Natural killer cell treated with Interleukin-12 subunit alpha and Interleukin-12 subunit beta and Interleukin-15 and Interleukin-18, amount 100 ng/mL, for 72 hours (primary cell): Measurements from ENCODE around the gene LCE7A. TPM values are rescaled to one million over a fixed set of nuclear protein-coding genes. Genes with fewer than 3 reads are reported as not detected.

ENCODE experiments used
- ATAC-seq, 2 donors: fragments of 150-1000 bp; cut with Tn5 transposase in 1 of 2; sonication (Bioruptor Pico), chemical (Tn5 transposase) in 1 of 2; 2 replicates each; pipeline ENCODE4 v1.10.0; 2021
- DNase-seq: peaks from one replicate; pipeline ENCODE4 v3.0.0; 2022; ENCODE audit warnings: low spot score
- H3K27ac Mint-ChIP-seq, 2 donors: 1 replicate in 1 of 2; 2 replicates in 1 of 2; pipeline ENCODE4 v1.8.0; 2022; ENCODE audit warnings: mixed read lengths in 2 of 2, mild to moderate bottlenecking in 1 of 2, moderate library complexity in 1 of 2
- H3K27me3 Mint-ChIP-seq, 2 donors: 1 replicate in 1 of 2; 2 replicates in 1 of 2; pipeline ENCODE4 v1.8.0; 2022; ENCODE audit warnings: mixed read lengths in 2 of 2
- H3K36me3 Mint-ChIP-seq: one replicate; pipeline ENCODE4 v1.8.0; 2022; ENCODE audit warnings: mixed read lengths
- H3K4me1 Mint-ChIP-seq, 2 donors: 1 replicate in 1 of 2; 2 replicates in 1 of 2; pipeline ENCODE4 v1.8.0; 2022; ENCODE audit warnings: low read depth in 2 of 2, mixed read lengths in 2 of 2, mild to moderate bottlenecking in 1 of 2
- H3K4me3 Mint-ChIP-seq: one replicate; pipeline ENCODE4 v1.8.0; 2022; ENCODE audit warnings: mixed read lengths
- H3K9me3 Mint-ChIP-seq: 2 replicates; pipeline ENCODE4 v1.8.0; 2022; ENCODE audit warnings: mixed read lengths
- total RNA-seq, 2 donors: library from RNA; stranded (reverse); gene quantifications; one replicate each; pipeline ENCODE4 v1.2.3, GENCODE V29; 2022

LCE7A gene
- total RNA-seq, 2 donors from 2014 or later, result not detected

DNA sequence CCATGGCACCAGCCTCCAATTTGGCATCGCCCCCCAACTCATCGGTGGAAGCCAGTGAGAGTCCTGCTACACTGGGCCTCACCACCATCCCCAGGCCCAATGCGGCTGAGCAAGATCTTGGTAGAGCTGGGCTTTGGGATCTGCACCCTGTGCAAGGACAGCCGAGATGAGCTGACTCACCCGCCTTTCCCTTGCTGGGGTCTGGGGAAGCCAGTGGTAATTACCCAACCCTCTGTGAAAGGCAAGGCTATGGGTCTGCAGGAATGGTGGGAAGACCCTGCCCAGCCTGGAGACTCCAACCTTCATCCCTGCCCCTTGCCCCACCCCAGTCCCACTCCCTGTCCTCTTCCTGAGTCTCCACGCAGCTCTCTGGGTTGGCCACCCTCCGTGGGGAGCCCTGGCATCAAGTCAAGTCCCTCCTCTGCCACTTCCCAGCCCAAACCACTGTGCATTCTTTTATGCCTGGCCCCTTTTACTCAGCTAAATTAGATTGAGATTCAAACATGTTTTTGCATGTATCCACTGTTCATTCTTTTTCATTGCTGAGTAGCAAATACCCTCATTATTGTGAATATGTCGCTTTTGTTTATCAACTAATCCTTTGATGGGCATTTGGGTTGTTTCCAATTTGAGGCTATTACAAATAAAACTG is 27.1 kb downstream of the LCE7A start:
- DNase-seq (no peak), ATAC-seq (peak; percentile 46 to 53)
- H3K36me3 Mint-ChIP-seq, result no peaks in the 10 kb centered on the region
- peaks cover 20% of the 10 kb centered on the region in 2 donors for H3K27me3 Mint-ChIP-seq
- H3K9me3 Mint-ChIP-seq, result no peaks in the 10 kb centered on the region
- no peak overlapping the region for H3K27ac Mint-ChIP-seq
- H3K4me3 Mint-ChIP-seq, result no peak overlapping the region
- no peaks in the 10 kb centered on the region for H3K4me1 Mint-ChIP-seq

DNA sequence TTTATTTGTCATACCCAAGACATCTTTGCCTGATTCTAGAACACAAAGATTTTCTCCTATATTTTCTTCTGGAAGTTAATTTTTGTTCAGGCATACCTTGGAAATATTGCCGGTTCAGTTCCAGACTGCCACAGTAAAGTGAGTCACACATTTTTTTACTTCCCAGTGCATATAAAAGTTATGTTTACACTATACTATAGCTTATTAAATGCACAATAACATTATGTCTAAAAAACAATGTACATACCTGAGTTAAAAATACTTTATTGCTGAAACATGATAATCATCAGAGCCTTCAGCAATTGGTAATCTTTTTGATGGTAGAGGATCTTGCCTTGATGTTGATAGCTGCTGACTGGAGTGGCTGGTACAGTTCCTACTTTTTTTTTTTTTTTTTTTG is 28.3 kb downstream of the LCE7A start:
- no peak for ATAC-seq
- Mint-ChIP-seq H3K9me3 (no peaks in the 10 kb centered on the region), H3K36me3 (no peaks in the 10 kb centered on the region), H3K27me3 (peaks cover 22 to 25% of the 10 kb centered on the region in 2 donors), H3K27ac (no peak overlapping the region), H3K4me3 (no peak overlapping the region), H3K4me1 (no peaks in the 10 kb centered on the region)
- no peak for DNase-seq

DNA sequence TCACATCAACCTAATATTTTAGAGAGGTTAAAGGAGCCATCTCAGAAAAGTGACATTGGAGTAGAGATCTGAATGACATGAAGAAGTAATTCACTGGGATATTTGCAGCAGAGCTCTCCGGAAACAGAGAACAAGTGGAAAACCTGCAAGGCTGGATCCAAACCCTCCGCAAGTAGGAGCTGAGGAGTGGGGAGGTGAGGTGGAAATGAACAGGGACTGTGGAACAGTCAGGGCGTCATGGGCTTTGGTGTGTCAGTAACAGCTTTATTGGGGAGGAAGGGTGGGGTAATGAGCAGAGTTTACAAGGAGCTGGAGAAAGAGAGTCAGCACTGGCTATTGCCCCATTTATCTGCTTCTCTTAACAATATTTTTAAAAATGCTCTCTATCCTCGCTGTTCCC is 39.2 kb downstream of the LCE7A start:
- Mint-ChIP-seq H3K36me3 (no peaks in the 10 kb centered on the region), H3K27ac (no peak overlapping the region)
- ATAC-seq, result no peak

DNA sequence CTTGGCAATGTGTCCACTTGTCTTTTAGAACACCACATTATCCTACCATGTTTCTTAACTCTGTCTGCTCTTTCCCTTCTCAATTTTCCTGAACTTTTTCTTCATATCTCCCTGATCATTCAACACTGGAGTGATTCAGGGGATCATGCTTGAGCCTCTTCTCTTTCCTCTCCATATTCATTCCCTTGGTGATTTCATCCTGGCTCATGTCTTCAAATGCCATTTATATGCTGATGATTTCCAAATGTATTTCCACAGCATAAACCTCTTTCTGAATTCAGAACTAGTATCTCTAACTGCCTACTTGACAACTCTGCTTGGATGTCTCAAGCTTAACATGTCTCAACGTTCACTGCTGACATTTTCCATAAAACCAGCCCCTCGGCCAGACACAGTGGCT is 40.1 kb downstream of the LCE7A start:
- Mint-ChIP-seq H3K36me3 (no peaks in the 10 kb centered on the region), H3K27ac (no peak overlapping the region), H3K4me3 (no peak overlapping the region), H3K27me3 (peaks cover 35 to 47% of the 10 kb centered on the region in 2 donors), H3K9me3 (no peaks in the 10 kb centered on the region), H3K4me1 (no peaks in the 10 kb centered on the region)
- no peak for DNase-seq
- ATAC-seq, result no peak

More for the DNA sequence above, 39.2 kb downstream of the LCE7A start:
- H3K9me3 Mint-ChIP-seq, result peaks cover 4% of the 10 kb centered on the region
- no peak overlapping the region for H3K4me3 Mint-ChIP-seq
- peaks cover 40 to 56% of the 10 kb centered on the region in 2 donors for H3K27me3 Mint-ChIP-seq
- H3K4me1 Mint-ChIP-seq, result no peaks in the 10 kb centered on the region
- no peak for DNase-seq

DNA sequence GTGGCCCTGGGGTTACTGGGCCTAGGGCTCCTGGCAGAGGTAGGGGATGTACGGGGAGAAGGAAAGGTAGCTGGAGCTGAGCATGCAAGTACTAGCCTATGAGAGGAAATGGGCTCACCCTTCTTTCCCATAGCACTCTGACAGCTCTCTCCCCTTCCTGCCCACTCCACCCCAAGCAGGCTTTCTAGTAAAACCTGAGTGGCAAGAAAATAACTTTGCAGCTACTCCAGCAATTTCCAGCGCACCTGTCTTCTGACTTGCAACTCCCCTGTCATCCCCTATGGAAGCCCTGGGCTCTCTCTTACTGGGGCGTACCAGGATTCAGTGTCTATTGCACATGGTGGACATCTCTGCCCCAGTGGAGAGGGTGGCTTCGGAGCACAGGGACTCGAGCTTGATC is 41.8 kb downstream of the LCE7A start:
- no peaks in the 10 kb centered on the region for H3K36me3 Mint-ChIP-seq
- ATAC-seq, result no peak
- no peak overlapping the region for H3K27ac Mint-ChIP-seq
- H3K4me1 Mint-ChIP-seq, result peaks cover 0 to 5% of the 10 kb centered on the region in 2 donors
- peaks cover 29 to 40% of the 10 kb centered on the region in 2 donors for H3K27me3 Mint-ChIP-seq
- no peaks in the 10 kb centered on the region for H3K9me3 Mint-ChIP-seq
- no peak for DNase-seq
- no peak overlapping the region for H3K4me3 Mint-ChIP-seq

DNA sequence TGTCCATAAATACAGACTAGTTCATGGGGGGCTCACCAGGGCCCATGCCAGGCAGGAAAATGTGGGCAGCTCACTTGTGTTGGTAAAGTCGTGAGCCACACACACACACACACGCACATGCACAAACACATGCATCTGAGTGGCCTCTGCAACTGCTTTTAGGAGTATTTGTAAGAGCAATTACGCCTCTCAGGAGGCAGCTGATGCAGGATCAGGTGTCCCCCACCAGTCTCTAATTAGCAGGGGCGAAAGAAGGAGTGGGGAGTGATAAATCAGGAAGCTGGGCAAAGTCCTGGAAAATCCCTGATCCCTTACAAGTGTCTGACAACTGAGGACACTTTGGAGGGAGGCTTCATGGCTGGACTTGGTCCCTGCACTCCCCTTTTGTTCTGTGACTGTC is 42.8 kb downstream of the LCE7A start:
- no peaks in the 10 kb centered on the region for H3K36me3 Mint-ChIP-seq
- H3K4me1 Mint-ChIP-seq, result peaks cover 0 to 7% of the 10 kb centered on the region in 2 donors
- no peak overlapping the region for H3K27ac Mint-ChIP-seq
- H3K27me3 Mint-ChIP-seq, result peaks cover 22 to 38% of the 10 kb centered on the region in 2 donors
- DNase-seq (no peak), ATAC-seq (no peak)
- H3K4me3 Mint-ChIP-seq, result no peak overlapping the region
- H3K9me3 Mint-ChIP-seq, result no peaks in the 10 kb centered on the region

DNA sequence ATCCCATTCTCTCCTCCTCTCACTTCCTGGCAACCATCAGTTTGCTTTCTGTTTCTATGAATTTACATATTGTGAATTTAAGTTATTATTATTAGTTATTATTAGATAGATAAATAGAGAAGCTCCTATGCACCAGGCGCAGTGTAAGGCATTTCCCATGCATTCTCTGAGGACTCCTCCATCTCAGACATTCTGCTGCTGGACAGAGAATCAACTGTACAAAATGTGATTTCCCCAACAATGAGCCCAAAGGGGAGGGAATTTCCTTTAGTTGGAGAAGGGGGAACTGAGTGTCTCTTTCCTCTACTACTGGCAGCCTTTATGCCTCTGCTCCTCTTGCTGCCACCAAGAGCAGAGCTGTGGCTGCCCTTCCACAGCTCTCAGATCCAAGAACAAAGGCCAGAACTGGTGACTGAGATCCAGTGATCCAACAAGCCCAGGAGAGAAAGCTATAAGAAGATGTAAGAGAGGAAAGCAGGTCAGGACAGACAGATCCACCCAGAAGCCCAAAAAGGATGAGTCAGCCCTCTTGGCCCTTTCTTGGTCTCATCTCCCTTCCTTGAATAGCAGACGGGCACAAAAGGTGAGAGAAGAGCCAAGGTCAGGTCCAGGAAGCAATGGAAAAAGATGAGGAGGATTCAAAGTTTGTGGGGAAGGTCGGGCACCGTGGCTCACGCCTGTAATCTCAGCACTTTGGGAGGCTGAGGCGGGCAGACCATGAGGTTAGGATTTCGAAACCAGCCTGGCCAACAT is 45.1 kb downstream of the LCE7A start:
- DNase-seq (no peak), ATAC-seq (no peak)
- Mint-ChIP-seq H3K9me3 (no peaks in the 10 kb centered on the region), H3K27ac (no peak overlapping the region), H3K4me1 (peaks cover 3 to 9% of the 10 kb centered on the region in 2 donors), H3K36me3 (no peaks in the 10 kb centered on the region), H3K27me3 (peaks cover 22 to 33% of the 10 kb centered on the region in 2 donors), H3K4me3 (no peak overlapping the region)

DNA sequence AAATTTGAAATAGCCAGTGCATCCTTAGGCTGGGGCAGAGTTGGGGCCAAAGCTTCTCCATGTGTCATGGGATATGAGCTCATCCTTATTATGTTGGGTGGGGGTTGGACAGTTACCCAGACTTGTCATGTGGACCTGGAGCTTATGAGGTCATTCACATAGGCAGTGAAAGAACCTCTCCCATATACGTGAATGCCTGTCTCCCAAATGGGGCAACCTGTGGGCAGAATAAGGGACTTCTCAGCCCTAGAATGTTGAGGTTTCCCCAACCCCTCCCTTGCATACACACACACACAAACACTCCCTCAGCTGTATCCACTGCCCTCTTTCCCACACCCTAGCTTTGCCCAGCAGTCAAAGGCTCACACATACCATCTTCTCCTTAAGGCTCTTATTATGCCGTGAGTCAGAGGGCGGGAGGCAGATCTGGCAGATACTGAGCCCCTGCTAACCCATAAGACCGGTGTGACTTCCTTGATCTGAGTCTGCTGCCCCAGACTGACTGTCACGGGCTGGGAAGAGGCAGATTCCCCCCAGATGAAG is 46.3 kb downstream of the LCE7A start:
- Mint-ChIP-seq H3K36me3 (no peaks in the 10 kb centered on the region), H3K4me3 (peak overlapping the region; percentile 2), H3K4me1 (peaks cover 4 to 11% of the 10 kb centered on the region in 2 donors), H3K27ac (peak overlapping the region in 1 of 2 donors; percentile 32), H3K27me3 (peaks cover 16 to 24% of the 10 kb centered on the region in 2 donors), H3K9me3 (no peaks in the 10 kb centered on the region)
- ATAC-seq (peak in 1 of 2 donors; percentile 41), DNase-seq (no peak)

DNA sequence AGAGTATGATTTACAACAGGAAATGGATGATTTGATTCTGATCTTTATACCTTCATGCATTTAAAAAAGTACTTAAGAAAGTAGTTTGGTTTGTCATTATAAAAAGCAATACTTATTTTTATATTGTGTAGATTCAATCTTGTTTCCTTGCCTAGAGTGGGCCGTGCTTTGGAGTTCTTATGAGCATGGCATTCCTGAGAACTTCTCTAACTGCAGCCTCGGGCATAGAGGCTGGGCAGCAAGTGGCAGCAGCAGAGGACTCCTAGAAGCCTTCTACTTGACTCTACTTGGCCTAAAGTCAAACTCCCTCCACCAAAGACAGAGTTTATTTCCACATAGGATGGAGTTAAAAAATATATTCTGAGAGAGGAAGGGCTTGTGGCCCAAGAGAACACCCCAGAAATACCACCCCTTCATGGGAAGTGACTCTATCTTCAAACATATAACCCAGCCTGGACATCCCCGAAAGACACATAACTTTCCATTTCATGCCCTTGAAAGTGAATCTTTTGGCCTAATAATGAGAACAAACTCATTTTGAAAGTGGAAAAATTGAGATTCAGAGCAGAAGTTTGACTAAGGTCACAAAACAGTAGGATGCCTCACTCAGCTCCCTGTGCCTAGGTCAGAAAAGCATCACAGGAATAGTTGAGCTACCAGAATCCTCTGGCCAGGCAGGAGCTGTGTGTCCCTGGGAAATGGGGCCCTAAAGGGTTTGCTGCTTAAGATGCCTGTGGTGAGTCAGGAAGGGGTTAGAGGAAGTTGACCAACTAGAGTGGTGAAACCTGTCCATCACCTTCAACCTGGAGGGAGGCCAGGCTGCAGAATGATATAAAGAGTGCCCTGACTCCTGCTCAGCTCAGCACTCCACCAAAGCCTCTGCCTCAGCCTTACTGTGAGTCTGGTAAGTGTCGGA is 48.1 kb downstream of the LCE7A start, which contains the start of gene IVL:
Gene IVL, plus strand, starts transcription at position 861 of the 916 bp plus-strand sequence. CDS start 1,252 bp downstream, outside the sequence.
- Mint-ChIP-seq H3K4me1 (peaks cover 9 to 14% of the 10 kb centered on the region in 2 donors), H3K27ac (no peak within 1 kb of the TSS), H3K27me3 (peaks cover 23 to 28% of the 10 kb centered on the region in 2 donors), H3K9me3 (no peaks in the 10 kb centered on the region), H3K36me3 (no peaks in the 10 kb centered on the region), H3K4me3 (no peak within 1 kb of the TSS)
- no peak for DNase-seq
- ATAC-seq, result no peak

DNA sequence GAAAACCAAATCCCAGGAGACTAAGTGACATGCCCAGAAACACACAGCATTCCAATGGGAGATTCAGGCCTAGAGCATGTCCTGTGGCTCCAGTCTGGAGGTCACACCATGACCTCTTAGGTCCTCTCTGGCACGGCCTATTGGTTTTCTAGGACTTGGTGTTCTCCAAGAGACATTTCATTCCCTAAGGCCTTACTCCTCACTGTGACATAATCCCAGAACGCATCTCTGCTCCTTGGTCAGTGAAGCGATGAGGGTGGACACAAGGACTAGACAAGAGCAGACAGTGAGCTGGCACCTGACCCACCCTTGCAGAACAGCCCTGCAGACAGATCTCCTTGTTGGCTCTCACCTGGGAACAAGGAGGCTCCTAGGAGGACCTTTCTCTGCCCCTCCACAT is 49.4 kb downstream of the LCE7A start:
- Mint-ChIP-seq H3K4me1 (peaks cover 10 to 15% of the 10 kb centered on the region in 2 donors), H3K27me3 (peaks cover 21 to 28% of the 10 kb centered on the region in 2 donors), H3K27ac (no peak overlapping the region), H3K4me3 (no peak overlapping the region), H3K9me3 (no peaks in the 10 kb centered on the region), H3K36me3 (no peaks in the 10 kb centered on the region)
- DNase-seq (no peak), ATAC-seq (no peak)

Other genes with a start within 250 kb of the LCE7A start
- not detected for gene LCE3B, start 246.2 kb upstream of the LCE7A start, total RNA-seq
- not detected for gene LCE3A, start 236.9 kb upstream of the LCE7A start, total RNA-seq
- not detected for gene LCE2D, start 196.6 kb upstream of the LCE7A start, total RNA-seq
- not detected for gene LCE2C, start 184.7 kb upstream of the LCE7A start, total RNA-seq
- gene LCE2B, start 173.9 kb upstream of the LCE7A start, total RNA-seq, result not detected
- not detected for gene LCE2A, start 161.7 kb upstream of the LCE7A start, total RNA-seq
- not detected for gene LCE4A, start 151.8 kb upstream of the LCE7A start, total RNA-seq
- gene KPRP, start 102.0 kb upstream of the LCE7A start, total RNA-seq, result not detected
- not detected for gene LCE1F, start 84.9 kb upstream of the LCE7A start, total RNA-seq
- gene LCE1E, start 73.7 kb upstream of the LCE7A start, total RNA-seq, result not detected
- not detected for gene LCE1D, start 63.3 kb upstream of the LCE7A start, total RNA-seq
- not detected for gene LCE1C, start 53.3 kb upstream of the LCE7A start, total RNA-seq
- not detected for gene LCE1B, start 48.0 kb upstream of the LCE7A start, total RNA-seq
- gene LCE1A, start 32.5 kb upstream of the LCE7A start, total RNA-seq, result not detected
- not detected for gene LCE6A, start 17.1 kb upstream of the LCE7A start, total RNA-seq
- not detected for gene SMCP, start 18.3 kb downstream of the LCE7A start, total RNA-seq
- not detected for gene IVL, start 48.5 kb downstream of the LCE7A start, total RNA-seq
- not detected for gene SPRR5, start 87.2 kb downstream of the LCE7A start, total RNA-seq
- not detected for gene SPRR4, start 110.7 kb downstream of the LCE7A start, total RNA-seq
- gene SPRR1A, start 124.1 kb downstream of the LCE7A start, total RNA-seq, result not detected
- not detected for gene SPRR3, start 141.8 kb downstream of the LCE7A start, total RNA-seq
- not detected for gene SPRR1B, start 171.2 kb downstream of the LCE7A start, total RNA-seq
- gene SPRR2D, start 181.1 kb downstream of the LCE7A start, total RNA-seq, result not detected
- gene SPRR2A, start 197.5 kb downstream of the LCE7A start, total RNA-seq, result not detected
- gene SPRR2B, start 211.6 kb downstream of the LCE7A start, total RNA-seq, result not detected
- gene SPRR2E, start 234.5 kb downstream of the LCE7A start, total RNA-seq, result not detected